ENCODE data around the gene RIPOR2.

GRCh38 chr6:24856246-24856599, 79.5 kb downstream of the RIPOR2 start:
- TF ChIP-seq CTCF (IDR thresholded peaks at IDR 0.05) (peak; percentile 60), ZFX (IDR thresholded peaks at IDR 0.05; ENCODE audit: borderline replicate concordance) (no peak)

Measured in 22Rv1 (cell line).